Activated T-cell treated with anti-CD3 and anti-CD28 coated beads, Interleukin-2, amount 50 U/mL, for 4 hours (primary cell): ENCODE measurements around the gene FOLH1. TPM values are rescaled to one million over a fixed set of nuclear protein-coding genes. Genes with fewer than 3 reads are reported as not detected.

Experiments
- total RNA-seq, 3 donors: library from RNA; stranded (reverse); gene quantifications; one replicate each; pipeline ENCODE4 v1.2.1, GENCODE V29; 2021

Gene FOLH1
- total RNA-seq, 3 donors from 2014 or later = not detected

Other genes starting within 250 kb of the FOLH1 start
- not detected for gene TRIM51G, start 224.7 kb downstream of the FOLH1 start, total RNA-seq
- not detected for gene TRIM49B, start 179.8 kb downstream of the FOLH1 start, total RNA-seq
- not detected for gene TRIM64C, start 149.5 kb downstream of the FOLH1 start, total RNA-seq